NCI-H2081 treated with DMSO at 0.1 percent for 48 hours (cell line): ENCODE data around the gene KRTAP19-6.

Source experiments
- DNase-seq: peaks from one replicate; lab custom pipeline; 2025; lab: John Stamatoyannopoulos, UW

KRTAP19-6 gene

GRCh38 chr21:30541764-30542163 is at the start of gene KRTAP19-6:
Gene KRTAP19-6, minus strand, starts transcription at chr21:30541864. Its CDS starts 31 bp downstream, at chr21:30541833.
- DNase-seq = no peak

GRCh38 chr21:30590297-30590696 is 48.6 kb upstream of the KRTAP19-6 start, which contains the start of gene KRTAP22-2:
Gene KRTAP22-2, minus strand, starts transcription at chr21:30590397.
- DNase-seq = no peak

DNA sequence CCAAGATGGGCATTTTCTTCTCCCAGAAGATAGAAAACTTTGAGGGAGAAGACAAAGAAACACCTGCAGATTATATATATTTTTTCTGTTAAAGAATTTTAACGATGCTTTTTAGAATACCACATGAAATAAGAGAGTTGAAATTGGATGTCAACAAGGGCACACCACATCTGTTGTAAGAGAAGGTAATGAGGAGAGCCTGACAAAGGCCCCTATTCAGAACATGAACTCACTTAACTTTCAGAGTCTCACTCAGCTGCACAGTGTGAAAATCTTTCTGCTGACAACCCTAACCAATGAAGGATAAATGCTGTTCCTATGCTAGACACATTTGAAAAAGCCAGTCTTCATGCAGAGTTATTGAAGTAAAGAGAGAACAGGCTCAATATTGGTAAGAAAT is 41.2 kb upstream of the KRTAP19-6 start:
- DNase-seq = no peak

GRCh38 chr21:30580132-30580531 is 38.5 kb upstream of the KRTAP19-6 start:
- DNase-seq = no peak

GRCh38 chr21:30579346-30579745 is 37.7 kb upstream of the KRTAP19-6 start:
- no peak for DNase-seq

GRCh38 chr21:30577766-30578165 is 36.1 kb upstream of the KRTAP19-6 start:
- DNase-seq = no peak

- no peak for DNase-seq
Observed at GRCh38 chr21:30567617-30568016, 26.0 kb upstream of the KRTAP19-6 start.

GRCh38 chr21:30563630-30564029 is 22.0 kb upstream of the KRTAP19-6 start:
- DNase-seq = no peak

- no peak for DNase-seq
Observed at GRCh38 chr21:30563072-30563471, 21.4 kb upstream of the KRTAP19-6 start.

DNA sequence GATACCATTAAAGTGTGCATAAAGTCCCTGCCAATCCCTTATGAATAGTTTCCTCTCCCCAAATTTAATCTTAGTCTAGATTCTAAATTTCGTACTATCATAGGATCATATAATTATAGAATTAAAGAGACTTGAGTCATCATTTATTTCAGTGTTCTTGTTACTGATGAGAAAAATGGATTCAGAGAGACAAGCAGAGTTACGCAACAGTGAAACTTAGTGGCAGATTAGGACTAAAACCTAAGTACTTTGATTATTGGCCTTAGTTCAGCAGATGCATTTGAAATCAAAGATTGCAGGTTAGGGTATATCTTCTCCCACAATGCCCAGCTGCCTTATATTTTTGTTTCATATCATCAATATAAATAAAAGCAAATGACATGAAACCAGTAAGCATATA is 20.3 kb upstream of the KRTAP19-6 start:
- DNase-seq = no peak

GRCh38 chr21:30561264-30561895 is 19.7 kb upstream of the KRTAP19-6 start, which contains the start of gene KRTAP19-7:
Gene KRTAP19-7, minus strand, starts transcription at chr21:30561314. Its CDS starts 25 bp downstream, at chr21:30561289.
- no peak for DNase-seq

- DNase-seq = no peak
Observed at GRCh38 chr21:30555095-30555494, 13.4 kb upstream of the KRTAP19-6 start.

DNA sequence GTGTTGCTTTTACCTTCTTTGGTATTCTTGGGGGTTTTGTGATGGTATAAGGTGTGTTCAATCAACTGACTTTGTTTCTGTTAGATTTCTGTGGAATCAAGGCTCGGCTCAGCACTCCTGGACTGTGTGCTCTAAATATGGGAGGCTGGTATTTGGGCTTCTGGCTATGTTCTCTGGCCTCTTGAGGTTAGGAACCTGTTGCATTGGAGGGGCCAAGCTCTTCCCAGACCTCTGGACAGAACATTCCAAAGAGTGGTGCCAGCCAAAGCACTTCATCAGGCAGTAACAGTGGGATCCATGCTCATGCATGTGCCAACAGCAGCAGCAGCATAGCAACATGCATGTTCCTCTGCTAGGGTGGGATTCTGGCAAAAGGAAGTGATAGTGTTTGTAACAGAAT is 11.1 kb upstream of the KRTAP19-6 start:
- no peak for DNase-seq

DNA sequence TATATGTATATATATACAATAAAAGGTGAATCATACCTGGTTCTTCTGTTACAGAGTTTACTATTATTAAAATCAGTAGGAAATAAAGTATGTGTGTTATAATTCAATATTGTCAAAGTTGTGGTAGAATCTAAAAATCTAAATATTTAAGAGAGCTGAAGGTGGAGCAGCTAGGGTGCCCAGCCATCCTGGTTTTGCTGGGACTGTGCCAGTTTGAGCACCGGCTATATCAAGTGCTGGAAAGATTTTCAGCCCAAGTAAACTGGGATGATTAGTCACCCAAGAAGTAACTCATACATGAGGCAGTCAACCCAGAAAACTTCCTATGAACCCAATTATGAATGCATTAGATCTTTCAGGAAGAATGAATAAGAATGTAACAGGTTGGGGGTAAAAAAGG is 22.8 kb downstream of the KRTAP19-6 start:
- DNase-seq = no peak

- no peak for DNase-seq
Observed at GRCh38 chr21:30515681-30516080, 26.0 kb downstream of the KRTAP19-6 start.

DNA sequence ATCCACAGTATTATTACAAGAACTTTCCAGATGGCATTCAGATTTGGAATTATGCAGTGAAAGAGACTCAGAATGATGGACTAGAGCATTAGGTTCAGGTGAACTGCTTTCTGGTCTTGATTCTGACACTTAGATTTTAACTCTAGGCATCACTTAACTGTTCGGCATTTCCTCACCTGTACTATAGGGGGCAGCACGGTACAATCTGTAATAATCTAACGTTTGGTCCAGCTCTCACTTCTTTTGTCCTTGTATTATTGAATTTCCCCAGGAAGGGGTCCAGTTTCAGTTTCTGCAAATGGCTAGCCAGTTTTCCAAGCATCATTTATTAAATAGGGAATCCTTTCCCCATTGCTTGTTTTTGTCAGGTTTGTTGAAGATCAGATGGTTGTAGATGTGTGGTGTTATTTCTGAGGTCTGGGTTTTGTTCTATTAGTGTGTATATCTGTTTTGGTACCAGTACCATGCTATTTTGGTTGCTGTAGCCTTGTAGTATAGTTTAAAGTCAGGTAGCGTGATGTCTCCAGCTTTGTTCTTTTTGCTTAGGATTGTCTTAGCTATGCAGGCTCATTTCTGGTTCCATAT is 36.0 kb downstream of the KRTAP19-6 start:
- peak; percentile 2 for DNase-seq

- no peak for DNase-seq
Observed at GRCh38 chr21:30502041-30502440, 39.6 kb downstream of the KRTAP19-6 start, which contains the start of gene KRTAP19-5. Gene KRTAP19-5, minus strand, starts transcription at chr21:30502141. Its CDS starts 51 bp downstream, at chr21:30502090.

DNA sequence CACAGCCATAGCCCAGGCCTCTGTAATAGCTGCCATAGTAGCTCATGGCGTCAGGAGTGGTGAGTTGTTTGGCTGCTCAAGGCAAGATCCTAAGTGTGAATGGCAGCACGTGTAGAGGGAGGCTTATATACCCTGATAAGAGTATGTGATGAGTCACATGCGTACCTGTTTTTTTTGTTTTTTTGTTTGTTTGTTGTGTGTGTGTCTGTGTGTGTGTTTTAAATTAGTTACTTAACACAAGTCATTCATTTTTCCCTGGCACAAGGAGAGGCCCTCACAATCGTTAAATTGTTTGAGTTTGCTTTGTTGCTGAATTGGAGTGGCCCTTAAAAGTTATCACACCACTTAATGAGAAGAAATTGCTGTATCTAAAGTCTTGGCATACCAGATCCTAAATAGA is 44.6 kb downstream of the KRTAP19-6 start, which contains the start of gene KRTAP19-4:
KRTAP19-4 (minus strand) TSS at position 101 of the 400 bp plus-strand sequence; CDS start at position 46, 55 bp downstream.
- DNase-seq = no peak

- DNase-seq = no peak
Observed at GRCh38 chr21:30491963-30492428, 49.7 kb downstream of the KRTAP19-6 start, which contains the start of gene KRTAP19-3. Gene KRTAP19-3, minus strand, starts transcription at chr21:30492013. Its CDS starts 56 bp downstream, at chr21:30491957.
